Inflammatory macrophage treated with lipopolysaccharide for 1 hour (primary cell): ENCODE measurements around the gene FADS2.
A peak's percentile ranks its signal among the peaks of the same experiment; 100 is the strongest.

Experiments used
- DNase-seq, 2 donors: peaks; one replicate each; pipeline ENCODE4 v3.0.0-alpha.2; 2020 to 2022

Gene FADS2

DNA sequence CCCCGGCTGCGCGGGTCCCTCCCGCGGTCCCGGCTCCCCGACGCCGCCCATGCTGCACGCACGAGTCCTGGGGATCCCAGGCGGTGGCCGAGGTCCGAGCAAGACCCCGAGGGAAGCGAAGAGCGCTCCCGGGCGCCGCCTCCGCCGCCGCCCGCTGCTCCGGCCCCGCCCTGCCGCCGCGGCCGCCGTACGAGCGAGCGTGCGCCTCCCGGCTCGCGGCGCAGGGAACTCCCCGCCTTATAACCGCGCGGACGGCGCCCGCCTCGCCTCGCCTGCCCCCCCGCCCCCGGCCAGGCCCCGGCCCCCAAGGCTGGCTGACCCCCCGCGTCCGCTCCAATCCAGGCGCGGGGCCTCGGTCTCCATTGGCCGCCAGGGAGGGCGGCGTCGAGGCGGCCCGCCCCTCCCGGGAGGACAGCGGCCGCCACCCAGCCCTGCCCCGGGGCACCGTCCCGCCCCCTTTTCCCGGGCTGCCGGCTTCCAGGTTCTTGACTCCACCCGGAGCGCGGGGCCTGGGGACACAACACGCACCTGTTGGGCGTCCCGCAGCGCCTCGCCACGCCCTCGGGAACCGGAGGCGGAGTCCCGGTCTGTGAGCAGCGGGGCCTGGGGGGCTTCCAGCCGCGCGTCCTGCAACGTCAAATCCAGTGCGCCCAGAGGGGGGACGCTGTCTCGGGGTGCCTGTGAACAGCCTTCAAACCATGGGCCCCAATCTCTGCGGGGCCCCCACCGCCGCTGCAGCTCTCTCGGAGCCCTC lies 63.4 kb downstream of the FADS2 start, which contains the start of gene FADS3:
FADS3 (minus strand) TSS at position 215 of the 754 bp plus-strand sequence; CDS start at position 51, 164 bp downstream.
- DNase-seq, result peak; percentile 67 to 74

DNA sequence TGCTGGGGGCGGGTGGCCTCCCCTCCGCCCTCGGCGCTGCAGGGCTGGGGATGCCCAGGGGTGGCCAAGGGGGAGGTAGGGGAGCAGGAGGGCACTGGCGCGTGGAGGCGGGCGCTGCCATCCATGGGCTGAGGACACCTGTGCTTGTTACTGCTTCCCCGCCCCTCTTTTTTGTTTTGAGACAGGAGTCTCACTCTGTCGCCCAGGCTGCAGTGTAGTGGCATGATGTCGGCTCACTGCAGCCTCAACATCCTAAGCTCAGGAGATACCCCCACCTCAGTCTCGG lies 63.9 kb downstream of the FADS2 start:
- no peak for DNase-seq

DNA sequence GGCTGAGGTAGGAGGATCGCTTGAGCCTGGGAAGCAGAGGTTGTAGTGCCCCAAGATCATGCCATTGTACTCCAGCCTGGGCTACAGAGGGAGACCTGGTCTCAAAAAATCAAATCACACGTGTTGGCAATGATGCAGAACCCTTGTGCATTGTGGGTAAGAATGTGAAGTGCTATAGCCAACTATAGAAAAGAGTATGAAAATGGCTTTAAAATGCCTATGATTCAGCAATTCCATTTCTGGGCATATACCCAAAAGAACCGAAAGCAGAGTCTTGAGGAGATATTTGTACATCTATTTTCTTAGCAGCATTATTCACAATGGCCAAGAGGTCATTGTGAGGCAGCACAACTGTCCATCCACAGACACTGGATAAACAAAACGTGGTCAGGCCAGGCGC lies 65.9 kb downstream of the FADS2 start:
- DNase-seq, result no peak

DNA sequence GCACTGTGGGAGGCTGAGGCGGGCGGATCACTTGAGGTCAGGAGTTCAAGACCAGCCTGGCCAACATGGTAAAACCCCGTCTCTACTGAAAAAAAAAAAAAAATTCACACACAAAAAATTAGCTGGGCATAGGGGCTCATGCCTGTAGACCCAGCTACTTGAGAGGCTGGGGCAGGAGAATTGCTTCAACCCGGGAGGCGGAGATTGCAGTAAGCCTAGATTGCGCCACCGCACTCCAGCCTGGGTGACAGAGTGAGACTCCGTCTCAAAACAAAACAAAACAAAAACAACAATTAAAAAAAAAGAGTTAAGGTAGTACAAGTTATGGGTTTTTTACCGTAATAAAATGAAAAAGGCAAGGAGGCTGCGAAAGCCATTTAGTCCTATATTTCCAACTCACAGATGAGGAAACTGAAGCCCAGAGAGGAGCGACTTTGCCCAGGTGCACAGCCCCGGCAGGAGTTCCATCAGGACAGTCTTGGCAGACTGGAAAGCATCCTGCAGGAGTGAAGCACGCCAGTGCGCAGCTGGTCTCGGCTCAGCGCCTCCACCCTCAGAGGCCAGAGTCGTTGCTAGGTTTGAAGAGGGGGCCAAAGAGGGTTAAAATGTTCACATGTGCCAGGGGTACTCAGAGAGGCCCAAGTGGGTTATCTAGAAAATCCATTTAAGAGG lies 67.1 kb downstream of the FADS2 start:
- DNase-seq, result peak in 1 of 2 donors; percentile 37

DNA sequence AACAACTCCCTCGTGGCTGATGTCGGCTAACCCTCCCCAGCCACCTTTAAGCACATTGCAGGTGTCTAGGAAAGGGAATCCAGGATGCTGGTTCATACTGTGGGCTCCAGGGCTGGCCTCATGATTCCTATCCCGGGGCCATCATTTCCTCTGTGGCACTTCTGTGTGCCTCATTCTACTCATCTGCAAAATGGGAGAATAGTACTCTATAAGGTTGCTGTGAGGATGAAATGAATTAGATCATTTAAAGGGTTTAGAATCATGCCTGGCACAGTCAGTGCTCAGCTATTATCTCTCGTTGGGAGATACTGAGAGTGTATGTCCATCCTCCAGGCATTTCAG lies 67.6 kb downstream of the FADS2 start:
- DNase-seq, result no peak

DNA sequence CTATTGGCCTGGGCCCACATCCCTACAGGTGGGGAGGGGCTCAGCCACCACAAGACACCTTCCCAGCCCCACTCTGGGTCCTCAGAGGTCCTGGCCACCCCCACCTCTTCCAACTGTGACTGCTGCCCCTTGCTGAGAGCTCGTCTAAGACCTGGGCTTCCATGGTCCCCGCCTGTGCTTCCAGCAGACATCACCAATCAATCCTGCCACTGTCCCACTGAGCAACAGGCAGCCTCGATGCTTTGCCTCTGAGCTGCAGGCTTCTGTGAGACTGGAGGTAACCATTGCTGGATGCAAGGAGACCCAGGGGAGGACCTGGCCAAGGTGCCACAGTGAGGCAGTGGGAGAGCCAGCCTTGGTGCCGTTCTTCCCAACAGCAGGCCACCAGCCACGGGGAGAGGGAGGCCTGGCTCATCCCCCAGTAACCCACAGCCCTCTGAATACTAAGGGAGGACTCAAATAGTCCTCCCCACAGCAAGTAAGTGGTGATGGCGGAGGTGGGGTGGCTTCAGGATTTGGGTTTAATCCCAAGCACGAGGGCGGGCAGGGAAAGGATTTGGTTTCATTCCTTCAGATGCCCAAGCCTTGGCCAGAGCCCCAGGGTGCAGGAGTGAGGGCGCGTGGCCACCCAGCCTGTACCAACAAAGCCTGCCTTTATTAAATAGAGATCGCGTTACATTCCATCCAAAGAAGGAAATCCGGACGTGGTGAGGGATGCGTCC lies 68.7 kb downstream of the FADS2 start:
- DNase-seq, result no peak

DNA sequence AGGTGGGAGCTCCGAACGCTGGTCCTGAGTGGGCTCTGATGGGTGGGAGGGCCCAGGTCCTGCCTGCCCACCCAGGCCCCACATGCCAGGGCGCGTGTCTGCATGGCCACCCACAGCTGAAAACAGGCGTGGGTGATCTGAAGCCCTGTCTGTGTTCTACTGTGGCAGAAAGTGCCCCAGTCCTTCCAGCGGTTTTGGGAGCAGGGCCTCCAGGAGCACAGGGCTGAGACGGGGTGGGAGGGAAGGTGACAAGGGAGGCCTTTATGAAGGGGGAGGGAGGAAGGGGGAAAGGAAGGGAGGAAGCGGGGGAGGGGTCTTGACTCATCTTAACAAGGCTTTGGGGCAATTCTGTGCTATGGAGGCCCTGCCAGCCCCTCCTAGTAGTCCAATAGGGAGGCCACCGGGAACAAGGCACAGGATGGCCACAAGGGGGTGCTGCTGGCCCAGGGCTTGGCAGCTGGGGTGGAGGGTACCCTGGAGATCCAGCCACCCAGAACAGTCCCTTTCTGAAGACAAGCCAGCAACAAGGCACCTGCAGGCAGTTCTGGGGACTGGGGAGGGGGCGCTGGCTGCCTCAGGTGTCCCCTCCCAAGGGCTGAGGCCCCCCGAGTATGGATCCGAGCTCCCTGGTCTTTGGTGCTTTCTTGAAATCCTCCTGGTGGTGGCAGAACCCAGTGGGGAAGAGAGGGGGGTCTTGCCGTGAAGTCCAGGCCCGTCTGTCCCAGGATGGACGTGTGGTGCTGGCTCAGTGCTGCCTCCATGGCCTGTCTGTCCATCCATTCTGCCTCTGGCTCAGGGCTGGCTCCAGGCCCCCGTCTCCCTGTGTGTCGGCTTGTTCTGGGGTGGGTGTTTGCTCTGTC lies 69.5 kb downstream of the FADS2 start:
- peak in 1 of 2 donors; percentile 83 for DNase-seq

DNA sequence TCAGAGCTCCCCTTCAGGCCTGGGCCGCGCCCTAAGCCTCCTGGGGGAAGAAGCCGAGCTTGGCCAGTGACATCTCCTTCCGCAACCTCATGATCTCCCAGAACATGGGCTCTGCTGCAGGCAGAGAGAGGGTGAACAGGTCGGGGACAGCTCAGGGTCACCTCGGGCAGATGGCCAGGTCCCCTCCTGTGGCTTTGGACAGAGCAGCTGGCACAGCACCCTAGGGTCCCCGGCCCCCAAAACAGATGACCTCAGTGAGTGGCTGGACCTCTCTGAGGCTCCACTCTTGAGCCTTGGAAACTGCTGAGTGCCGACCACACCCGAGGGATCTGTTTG lies 70.1 kb downstream of the FADS2 start:
- no peak for DNase-seq

DNA sequence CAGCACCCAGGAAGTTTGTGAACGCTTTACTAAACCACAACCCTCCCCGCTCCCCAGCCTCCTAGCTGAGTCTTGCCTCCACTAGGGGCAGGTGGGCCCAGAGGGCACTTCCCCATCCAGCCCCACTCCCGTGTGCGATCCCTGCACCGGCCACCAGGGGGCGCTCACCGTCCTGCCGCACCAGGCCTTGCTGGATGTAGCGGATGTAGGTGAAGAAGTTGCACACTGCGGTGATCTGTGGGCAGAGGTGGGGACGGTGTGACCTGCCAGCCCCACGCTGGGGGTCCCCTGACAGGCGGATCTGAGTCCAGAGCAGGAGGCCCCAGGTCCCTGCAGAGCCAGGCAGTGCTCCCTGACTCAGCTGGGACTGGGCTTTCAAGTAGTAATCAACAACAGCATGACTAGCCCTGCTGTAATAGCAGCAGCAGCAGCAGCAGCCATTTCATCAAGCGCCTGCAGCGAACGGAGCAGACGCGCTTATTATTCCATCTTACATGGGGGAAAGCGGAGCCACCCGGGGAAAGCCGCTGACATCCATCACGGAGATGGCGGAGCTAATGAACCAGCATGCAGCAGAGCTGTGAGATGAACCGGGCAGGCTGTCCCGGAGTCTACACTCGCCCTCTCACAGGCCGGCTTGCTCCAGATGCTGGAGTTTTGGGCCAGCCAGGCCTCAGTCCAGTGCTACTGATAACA lies 71.2 kb downstream of the FADS2 start:
- DNase-seq, result peak; percentile 62 to 98

DNA sequence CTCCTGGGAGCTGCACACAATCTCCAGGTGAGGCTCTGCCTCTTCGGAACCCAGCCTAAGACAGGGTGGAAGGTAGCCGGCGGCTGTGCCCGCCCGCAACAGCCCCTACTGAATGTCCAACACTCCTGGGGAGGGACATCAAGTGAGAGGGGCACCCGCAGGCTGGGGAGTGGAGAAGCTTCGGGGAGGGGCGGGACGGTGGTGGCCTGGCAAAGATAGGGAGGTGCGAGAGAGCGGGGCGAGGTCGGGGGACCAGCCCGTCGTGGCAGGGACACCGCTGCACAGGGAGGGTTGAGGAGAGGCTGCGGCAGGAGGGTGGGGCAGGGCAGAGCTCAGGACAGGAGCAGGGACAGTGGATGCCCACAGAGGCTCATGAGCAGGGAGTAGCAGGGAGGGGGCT lies 72.2 kb downstream of the FADS2 start:
- DNase-seq, result no peak

DNA sequence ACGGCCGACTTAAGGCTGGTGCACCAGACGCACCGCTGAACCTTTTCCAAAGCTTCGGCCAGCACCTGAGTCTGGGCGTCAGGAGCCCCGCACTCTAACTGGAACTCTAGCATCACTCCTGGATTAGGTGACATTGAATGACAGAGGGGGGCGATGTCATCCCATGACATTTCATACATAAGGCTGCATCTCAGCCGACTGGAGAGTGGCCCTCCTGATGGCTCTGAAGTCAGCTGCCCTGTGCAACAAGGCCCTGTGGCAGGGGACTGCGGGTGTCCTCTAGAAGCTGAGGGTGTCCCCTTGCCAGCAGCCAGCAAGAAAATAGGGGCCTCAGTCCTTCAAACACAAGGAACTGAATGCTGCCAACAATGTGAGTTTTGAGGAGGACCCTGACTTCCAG lies 73.3 kb downstream of the FADS2 start:
- DNase-seq, result no peak

DNA sequence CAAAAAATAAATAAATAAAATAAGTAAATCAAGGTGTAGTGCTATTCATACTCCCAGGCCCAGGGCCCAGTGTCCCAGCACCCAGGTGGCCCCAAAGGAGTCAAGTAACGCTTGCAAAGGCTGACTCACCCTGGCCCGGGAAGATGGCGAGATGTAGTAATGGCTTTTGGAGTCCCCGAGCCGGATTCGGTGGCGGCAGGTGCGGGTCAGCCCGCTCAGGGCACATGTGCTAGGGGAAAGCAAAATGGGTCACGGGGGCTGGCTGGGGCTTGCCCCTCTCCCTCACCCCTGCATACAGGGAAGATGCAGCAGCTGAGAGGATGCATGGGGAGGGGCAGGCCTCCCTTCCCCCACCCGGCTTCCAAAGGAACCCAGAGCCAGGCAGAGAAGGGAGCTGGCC lies 74.2 kb downstream of the FADS2 start:
- DNase-seq, result no peak

DNA sequence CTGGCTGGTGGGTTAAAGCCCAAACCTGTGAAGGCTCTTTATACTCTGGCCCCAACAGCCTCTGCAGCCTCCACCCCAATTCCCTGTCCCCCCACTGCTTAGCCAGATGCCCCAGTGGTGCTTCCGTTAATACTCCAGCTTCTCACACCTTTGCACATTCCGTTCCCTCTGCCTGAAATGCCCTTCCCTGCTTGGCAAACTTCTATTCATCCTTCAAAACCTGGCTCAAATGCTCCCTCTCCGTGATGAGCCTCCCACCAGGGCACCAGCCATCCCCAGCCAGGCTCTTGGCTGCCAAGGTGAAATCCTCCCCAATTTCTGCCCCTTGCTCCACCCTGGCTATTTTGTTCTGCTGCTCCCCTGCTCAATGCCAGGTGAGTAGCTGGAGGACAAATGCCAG lies 75.7 kb downstream of the FADS2 start:
- no peak for DNase-seq

DNA sequence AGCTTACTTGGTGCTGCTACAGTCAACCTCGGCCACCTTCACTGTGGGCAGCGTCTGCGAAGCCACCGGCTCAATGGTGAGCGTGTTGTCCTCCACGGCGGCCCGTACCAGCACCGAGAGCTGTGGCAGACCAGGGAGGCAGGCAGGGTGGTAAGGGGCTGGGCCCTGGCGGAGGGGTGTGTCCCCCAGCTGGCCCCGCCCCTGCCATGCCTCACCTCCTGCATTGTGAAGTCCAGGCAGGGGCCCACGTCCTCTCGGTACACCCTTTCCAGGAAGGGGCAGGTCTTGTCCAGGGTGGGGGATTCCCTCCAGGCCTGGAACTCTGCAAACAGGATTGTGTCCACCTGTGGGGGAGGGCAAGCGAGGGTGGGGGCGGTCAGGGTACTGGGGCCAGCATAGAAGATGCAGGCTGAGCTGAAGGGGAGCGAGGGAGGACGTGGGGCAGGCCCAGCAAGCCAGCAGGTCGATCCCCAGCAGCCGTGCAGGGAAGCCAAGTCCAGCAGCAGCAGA lies 76.5 kb downstream of the FADS2 start:
- no peak for DNase-seq

DNA sequence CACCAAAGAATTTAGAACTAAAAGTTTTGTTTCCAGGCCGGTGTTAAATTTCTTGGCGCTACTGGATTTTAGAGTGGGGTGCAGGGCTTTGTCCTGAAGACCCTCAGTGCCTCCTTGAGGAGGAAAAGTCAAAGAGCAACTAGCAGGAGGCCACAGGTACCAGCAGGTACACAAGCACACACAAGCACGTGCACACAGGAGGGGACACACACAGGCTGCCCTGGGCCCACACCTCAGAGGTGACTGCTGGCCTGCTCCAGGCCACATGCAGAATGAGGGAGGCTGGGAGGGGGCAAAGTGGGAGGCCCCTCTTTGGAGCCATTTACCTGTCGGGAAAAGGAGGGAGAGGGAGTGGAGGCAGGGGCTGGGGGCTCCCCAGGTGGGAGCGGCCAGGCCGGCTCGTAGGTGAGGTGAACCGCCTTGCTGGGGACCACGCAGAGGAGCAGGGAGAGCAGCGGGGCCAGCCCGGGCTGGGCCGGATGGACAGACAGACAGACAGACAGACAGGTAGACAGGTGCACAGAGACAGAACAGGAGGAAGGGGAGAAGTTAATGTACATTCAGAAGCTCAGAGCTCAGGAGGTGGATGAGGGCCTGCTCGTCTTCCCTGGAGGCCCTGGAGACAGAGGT lies 77.1 kb downstream of the FADS2 start:
- no peak for DNase-seq

DNA sequence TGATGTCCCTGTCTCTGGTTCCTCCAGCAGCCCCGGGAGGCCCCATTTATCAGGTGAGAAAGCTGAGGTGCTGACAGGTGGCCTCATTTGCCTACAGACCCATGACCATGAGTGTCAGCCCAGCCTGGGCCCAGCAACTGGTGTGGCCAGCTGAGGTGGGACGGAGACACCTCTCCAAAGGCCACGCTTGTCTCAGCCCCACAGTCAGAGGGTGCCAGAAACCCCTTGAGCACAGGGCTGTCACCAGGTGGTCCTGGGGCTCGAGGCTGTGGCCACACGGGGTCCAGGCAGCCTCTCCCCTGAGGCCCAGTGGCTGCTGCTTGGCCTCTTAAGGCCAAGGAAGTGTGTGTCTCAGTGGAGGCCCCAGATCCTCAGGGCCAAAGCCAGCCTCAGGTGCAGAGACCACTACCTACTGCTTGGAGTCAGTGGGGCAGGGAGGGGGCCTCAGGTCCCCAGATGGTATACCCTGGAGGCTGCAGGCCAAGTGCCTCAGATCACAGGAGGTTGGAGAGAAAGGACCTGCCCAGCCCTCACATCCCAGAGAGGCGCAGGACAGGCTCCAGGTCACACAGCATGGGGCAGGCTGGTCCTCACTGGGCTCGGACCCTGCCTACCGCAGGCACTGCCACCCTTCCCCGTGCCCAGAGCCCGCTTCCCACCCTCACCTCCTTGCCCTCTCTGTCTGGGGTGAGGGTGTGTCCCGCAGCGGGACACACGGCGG lies 77.9 kb downstream of the FADS2 start:
- DNase-seq, result no peak

DNA sequence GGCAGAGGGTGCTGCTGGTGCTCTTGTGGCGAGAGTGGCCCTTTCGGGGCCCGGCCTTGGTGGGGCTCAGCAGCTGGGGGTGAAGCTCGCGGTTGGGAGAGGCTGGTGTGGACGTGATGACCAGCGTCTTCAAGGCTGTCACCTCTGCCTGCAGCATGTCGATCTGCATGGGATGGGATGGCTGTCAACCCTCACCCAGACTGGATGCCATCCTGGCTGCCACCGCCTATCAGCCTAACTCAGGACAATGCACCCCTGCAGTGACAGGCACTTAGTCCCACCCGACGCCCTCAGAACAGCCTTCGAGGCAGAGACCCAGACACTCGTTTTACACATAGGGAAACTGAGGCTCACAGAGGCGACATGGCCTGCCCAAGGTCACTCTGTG lies 78.4 kb downstream of the FADS2 start:
- DNase-seq, result no peak

DNA sequence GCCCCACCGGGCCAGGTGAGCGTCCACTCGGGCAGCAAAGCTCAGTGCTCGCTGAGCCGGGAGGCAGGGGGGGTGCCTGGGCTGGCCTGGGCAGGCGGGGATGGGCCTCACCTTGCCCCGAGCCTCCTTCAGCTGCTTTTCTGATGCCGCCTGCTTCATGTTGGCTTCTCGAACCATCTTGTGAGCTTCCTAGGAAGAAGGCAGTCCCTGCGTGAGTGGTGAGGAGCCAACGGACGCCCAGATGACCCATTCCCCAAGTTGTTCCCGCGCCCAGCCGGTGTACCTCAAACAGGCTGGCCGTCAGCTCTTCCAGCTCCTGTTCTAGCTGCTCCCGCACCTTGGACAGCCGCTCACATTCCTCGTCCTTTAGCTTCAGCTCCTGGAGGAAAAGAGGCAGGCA lies 79.2 kb downstream of the FADS2 start:
- DNase-seq, result no peak

DNA sequence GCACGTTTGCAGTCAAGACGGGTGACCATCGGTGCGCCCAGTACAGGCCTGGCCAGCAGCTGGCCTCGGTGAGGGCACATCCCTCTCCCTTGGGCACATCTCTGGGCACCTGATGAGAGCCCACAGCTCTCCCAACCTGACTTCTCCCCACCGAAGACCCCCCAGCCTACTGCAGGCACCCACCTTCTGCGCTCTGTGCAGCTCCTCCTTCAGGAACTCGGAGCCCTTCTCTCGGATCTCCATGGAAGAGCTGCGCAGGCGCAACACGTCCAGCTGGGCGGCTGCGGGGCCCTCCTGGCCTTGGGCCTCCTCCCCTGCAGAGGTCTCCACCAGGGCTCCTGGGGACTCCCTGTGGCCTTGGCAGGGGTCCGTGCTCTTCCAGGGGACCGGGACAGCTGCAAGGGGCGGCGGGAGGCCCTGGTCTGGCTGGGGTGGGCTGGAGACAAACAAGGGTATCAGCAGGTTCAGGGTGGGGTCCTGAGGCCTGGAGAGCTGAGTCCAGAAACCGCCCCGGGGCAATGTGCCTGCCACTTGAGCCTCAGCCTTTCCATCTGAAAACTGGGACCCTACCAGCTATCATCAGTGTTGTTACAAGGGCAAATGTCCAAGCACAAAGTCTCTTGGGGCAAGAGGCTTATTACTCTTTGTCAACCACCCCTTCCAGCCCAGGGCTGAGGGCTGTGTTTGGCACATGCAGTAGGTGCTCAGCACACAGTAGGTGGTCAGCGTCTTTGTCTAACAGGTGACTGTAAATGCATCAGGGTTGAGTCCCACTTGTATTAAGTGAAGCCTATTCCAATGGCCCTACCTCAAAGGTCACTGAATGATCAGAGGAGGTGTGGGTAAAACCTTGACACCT lies 80.0 kb downstream of the FADS2 start:
- no peak for DNase-seq

DNA sequence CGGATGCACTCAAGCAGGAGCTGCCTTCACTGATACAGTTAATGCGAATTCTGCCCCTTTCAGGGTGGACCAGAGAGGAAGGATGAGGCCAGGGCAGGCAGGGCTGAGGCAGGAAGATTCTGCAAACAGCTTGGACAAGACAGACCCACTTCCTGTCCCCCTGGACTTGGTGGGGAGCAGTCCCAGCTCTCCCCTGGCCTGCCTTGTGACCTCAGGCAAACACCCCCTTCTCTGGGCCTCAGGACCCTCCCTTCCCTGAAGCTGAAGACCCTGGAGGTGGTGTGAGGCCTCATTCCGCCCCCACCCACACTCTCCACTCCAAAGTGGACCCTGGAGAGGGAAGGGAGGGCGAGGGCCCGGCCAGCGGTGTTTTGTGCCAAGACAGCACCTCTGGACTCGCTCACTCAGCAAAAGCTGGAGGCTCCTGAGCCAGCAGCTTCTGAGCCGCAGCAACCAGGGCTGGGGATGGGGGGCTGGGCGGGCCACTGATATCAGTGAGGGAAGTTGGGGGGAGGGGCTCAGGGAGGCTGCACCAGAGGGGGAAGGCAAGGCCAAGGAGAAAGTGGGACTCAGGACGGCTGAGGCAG lies 80.7 kb downstream of the FADS2 start:
- DNase-seq, result no peak
